GM12873 (cell line): ENCODE measurements around the gene NFKBIA.

Experiments used
- CTCF ChIP-seq: IDR thresholded peaks from 2 replicates; pipeline ENCODE4 v1.5.1; 2012; ENCODE audit warnings: low read depth, mild to moderate bottlenecking, moderate library complexity, low read length, control low read depth; ENCODE audit not compliant: insufficient read depth; ENCODE audit errors: missing control alignments

NFKBIA gene

GRCh38 chr14:35416108-35416750 lies 11.7 kb upstream of the NFKBIA start:
- TF ChIP-seq CTCF = no peak

- TF ChIP-seq CTCF = no peak
Measured at GRCh38 chr14:35414365-35414764, 9.8 kb upstream of the NFKBIA start.

GRCh38 chr14:35412272-35413056 lies 7.9 kb upstream of the NFKBIA start:
- no peak for TF ChIP-seq CTCF

GRCh38 chr14:35410858-35411257 lies 6.3 kb upstream of the NFKBIA start:
- TF ChIP-seq CTCF = no peak

GRCh38 chr14:35409595-35409994 lies 5.0 kb upstream of the NFKBIA start:
- TF ChIP-seq CTCF = no peak

GRCh38 chr14:35408026-35408425 lies 3.5 kb upstream of the NFKBIA start:
- no peak for TF ChIP-seq CTCF

GRCh38 chr14:35407306-35407630 lies 2.7 kb upstream of the NFKBIA start:
- TF ChIP-seq CTCF = no peak
